GM18519 (cell line): Measurements from ENCODE around the gene PARVG.
"Not testable (repeated sequence)": the region's sequence is repeated elsewhere in the genome, so short reads cannot be mapped to it uniquely, and the experiment has no call there.

Experiments used
- ATAC-seq: cut with Tn5 transposase; IDR thresholded peaks from one replicate; pipeline ENCODE4 v1.9.1; 2021; ENCODE audit warnings: mild to moderate bottlenecking, moderate library complexity; ENCODE audit not compliant: unreplicated experiment, low FRiP score

The PARVG gene

GRCh38 chr22:44234372-44234771, 53.6 kb downstream of the PARVG start:
- not testable (repeated sequence) for ATAC-seq

- no peak for ATAC-seq
Observed at GRCh38 chr22:44237290-44237689, 56.6 kb downstream of the PARVG start.

GRCh38 chr22:44241121-44241520, 60.4 kb downstream of the PARVG start:
- not testable (repeated sequence) for ATAC-seq

GRCh38 chr22:44242946-44243724, 62.4 kb downstream of the PARVG start:
- no peak for ATAC-seq

GRCh38 chr22:44243761-44244160, 63.0 kb downstream of the PARVG start:
- no peak for ATAC-seq

GRCh38 chr22:44244265-44244822, 63.6 kb downstream of the PARVG start:
- no peak for ATAC-seq

- ATAC-seq = no peak
Observed at GRCh38 chr22:44245438-44245837, 64.7 kb downstream of the PARVG start.

- ATAC-seq = no peak
Observed at GRCh38 chr22:44245867-44246266, 65.1 kb downstream of the PARVG start.

- no peak for ATAC-seq
Observed at GRCh38 chr22:44246615-44247326, 66.0 kb downstream of the PARVG start.

- ATAC-seq = no peak
Observed at GRCh38 chr22:44247346-44247745, 66.6 kb downstream of the PARVG start.

GRCh38 chr22:44247923-44248892, 67.5 kb downstream of the PARVG start:
- no peak for ATAC-seq

- no peak for ATAC-seq
Observed at GRCh38 chr22:44248926-44249325, 68.2 kb downstream of the PARVG start.

- ATAC-seq = no peak
Observed at GRCh38 chr22:44249376-44250147, 68.8 kb downstream of the PARVG start.

GRCh38 chr22:44254811-44255210, 74.1 kb downstream of the PARVG start:
- no peak for ATAC-seq

GRCh38 chr22:44256085-44256484, 75.4 kb downstream of the PARVG start:
- ATAC-seq = no peak

- no peak for ATAC-seq
Observed at GRCh38 chr22:44256556-44257485, 76.1 kb downstream of the PARVG start.
